PFSK-1 (cell line): ENCODE data around the gene KIF15.

ENCODE experiments used
- POLR2AphosphoS5 ChIP-seq: IDR thresholded peaks from 2 replicates; pipeline ENCODE4 v1.6.1; 2012; ENCODE audit warnings: low read depth, mild to moderate bottlenecking, control low read depth, low read length, moderate library complexity
- REST ChIP-seq, 2 experiments: IDR thresholded peaks; 2 replicates each; pipeline versions ENCODE4 v1.6.1 to v1.8.0; 2011 to 2012; ENCODE audit warnings: low read depth in 2 of 2, low read length in 2 of 2, control low read depth in 1 of 2, inconsistent platforms in 1 of 2, mild to moderate bottlenecking in 1 of 2, moderate library complexity in 1 of 2; ENCODE audit not compliant: insufficient read depth in 1 of 2

GRCh38 chr3:44803298-44803697 lies 41.7 kb downstream of the KIF15 start:
- TF ChIP-seq REST (IDR thresholded peaks at IDR 0.05; ENCODE audit: insufficient read depth in 1 of 2, low read depth in 2 of 2, low read length in 2 of 2) (no peak), POLR2AphosphoS5 (no peak)
